Body of pancreas (tissue), 4 donors: ENCODE data around the gene TBL1XR1.

ENCODE experiments used
- POLR2A ChIP-seq, 3 donors: fragments of 450-650 bp; IDR thresholded peaks; one replicate each; pipeline ENCODE4 v1.6.1; 2016; ENCODE audit warnings: antibody characterized with exemption in 3 of 3, mild to moderate bottlenecking in 2 of 3
- TF ChIP-seq, protein P1 (sequence below), 7 experiments: fragments of 450-650 bp in 4 of 7; fragments of 200-600 bp in 3 of 7; sonication (generic) in 3 of 7; IDR thresholded peaks; one replicate each; pipeline ENCODE4 v1.5.1; 2016 to 2019; ENCODE audit warnings: antibody characterized with exemption in 7 of 7

DNA sequence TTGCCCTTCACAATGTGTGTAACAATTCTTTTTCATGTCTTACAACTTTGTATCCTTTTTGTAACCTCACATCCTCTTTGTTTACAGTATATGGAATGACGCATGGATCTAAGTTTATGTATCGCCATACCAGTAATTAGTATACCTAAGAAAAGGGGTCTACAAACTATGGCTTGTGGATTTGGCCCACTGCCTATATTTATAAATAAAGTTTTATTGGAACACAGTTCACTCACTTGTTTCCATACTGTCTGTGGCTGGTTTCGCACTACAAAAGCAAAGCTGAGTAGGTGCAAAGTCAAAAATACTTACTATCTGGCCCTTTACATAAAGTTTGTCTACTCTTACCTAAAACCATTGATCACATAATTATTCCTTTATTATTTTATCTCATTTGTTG lies 226.5 kb downstream of the TBL1XR1 start:
- TF ChIP-seq, protein P1, sequence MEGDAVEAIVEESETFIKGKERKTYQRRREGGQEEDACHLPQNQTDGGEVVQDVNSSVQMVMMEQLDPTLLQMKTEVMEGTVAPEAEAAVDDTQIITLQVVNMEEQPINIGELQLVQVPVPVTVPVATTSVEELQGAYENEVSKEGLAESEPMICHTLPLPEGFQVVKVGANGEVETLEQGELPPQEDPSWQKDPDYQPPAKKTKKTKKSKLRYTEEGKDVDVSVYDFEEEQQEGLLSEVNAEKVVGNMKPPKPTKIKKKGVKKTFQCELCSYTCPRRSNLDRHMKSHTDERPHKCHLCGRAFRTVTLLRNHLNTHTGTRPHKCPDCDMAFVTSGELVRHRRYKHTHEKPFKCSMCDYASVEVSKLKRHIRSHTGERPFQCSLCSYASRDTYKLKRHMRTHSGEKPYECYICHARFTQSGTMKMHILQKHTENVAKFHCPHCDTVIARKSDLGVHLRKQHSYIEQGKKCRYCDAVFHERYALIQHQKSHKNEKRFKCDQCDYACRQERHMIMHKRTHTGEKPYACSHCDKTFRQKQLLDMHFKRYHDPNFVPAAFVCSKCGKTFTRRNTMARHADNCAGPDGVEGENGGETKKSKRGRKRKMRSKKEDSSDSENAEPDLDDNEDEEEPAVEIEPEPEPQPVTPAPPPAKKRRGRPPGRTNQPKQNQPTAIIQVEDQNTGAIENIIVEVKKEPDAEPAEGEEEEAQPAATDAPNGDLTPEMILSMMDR (IDR thresholded peaks at IDR 0.05): no peak
- no peak for TF ChIP-seq POLR2A (IDR thresholded peaks at IDR 0.05)
